H9 (cell line): Measurements from ENCODE around the gene DOK6. TPM values are rescaled to one million over a fixed set of nuclear protein-coding genes. Genes with fewer than 3 reads are reported as not detected.
A peak's percentile ranks its signal among the peaks of the same experiment; 100 is the strongest.

Experiments
- DNase-seq: peaks from one replicate; pipeline ENCODE4 v3.0.0-alpha.2; 2017
- H2AFZ ChIP-seq: one replicate; pipeline ENCODE4 v1.6.1; 2013; ENCODE audit warnings: mild to moderate bottlenecking, low read length, control low read depth, moderate library complexity
- H2AK5ac ChIP-seq: 2 replicates; pipeline ENCODE4 v1.6.1; 2013; ENCODE audit warnings: low read length, control low read depth, mixed read lengths; ENCODE audit not compliant: insufficient read length
- H2BK120ac ChIP-seq: one replicate; pipeline ENCODE4 v1.6.1; 2013; ENCODE audit warnings: low read depth, mild to moderate bottlenecking, low read length, control low read depth, inconsistent platforms; ENCODE audit not compliant: poor library complexity, severe bottlenecking
- H2BK12ac ChIP-seq: 2 replicates; pipeline ENCODE4 v1.6.1; 2013; ENCODE audit warnings: low read length, control low read depth, mixed read lengths, low read depth; ENCODE audit not compliant: insufficient read length
- H2BK15ac ChIP-seq: 2 replicates; pipeline ENCODE4 v1.6.1; 2013; ENCODE audit warnings: low read depth, low read length, control low read depth
- H2BK20ac ChIP-seq: one replicate; pipeline ENCODE4 v1.6.1; 2013; ENCODE audit warnings: low read depth, mild to moderate bottlenecking, low read length, control low read depth, inconsistent platforms; ENCODE audit not compliant: poor library complexity, severe bottlenecking
- H2BK5ac ChIP-seq: 2 replicates; pipeline ENCODE4 v1.6.1; 2013; ENCODE audit warnings: low read length, control low read depth, mixed read lengths; ENCODE audit not compliant: insufficient read length
- H3K14ac ChIP-seq: 2 replicates; pipeline ENCODE4 v1.6.1; 2013; ENCODE audit warnings: low read length, control low read depth; ENCODE audit not compliant: insufficient read depth
- H3K18ac ChIP-seq: 2 replicates; pipeline ENCODE4 v1.6.1; 2013; ENCODE audit warnings: low read depth, mild to moderate bottlenecking, mixed read lengths, low read length, control low read depth; ENCODE audit not compliant: insufficient read length
- H3K23ac ChIP-seq: 2 replicates; pipeline ENCODE4 v1.6.1; 2013; ENCODE audit warnings: low read length, control low read depth, mixed read lengths, low read depth; ENCODE audit not compliant: insufficient read length
- H3K23me2 ChIP-seq: 2 replicates; pipeline ENCODE4 v1.6.1; 2013; ENCODE audit warnings: low read depth, mild to moderate bottlenecking, mixed read lengths, low read length, control low read depth; ENCODE audit not compliant: insufficient read length, poor library complexity, severe bottlenecking
- H3K27ac ChIP-seq: 2 replicates; pipeline ENCODE4 v1.5.1; 2013; ENCODE audit warnings: low read length, control low read depth, mixed read lengths, low read depth; ENCODE audit not compliant: insufficient read length
- H3K27me3 ChIP-seq: 2 replicates; pipeline ENCODE4 v1.6.1; 2013; ENCODE audit warnings: low read length, control low read depth, inconsistent platforms; ENCODE audit not compliant: insufficient read depth
- H3K4ac ChIP-seq: 2 replicates; pipeline ENCODE4 v1.6.1; 2013; ENCODE audit warnings: low read depth, mild to moderate bottlenecking, control low read depth, inconsistent platforms, low read length, moderate library complexity
- H3K4me1 ChIP-seq: 2 replicates; pipeline ENCODE4 v1.6.1; 2013; ENCODE audit warnings: low read length, control low read depth, inconsistent platforms; ENCODE audit not compliant: insufficient read depth
- H3K4me2 ChIP-seq: 2 replicates; pipeline ENCODE4 v1.6.1; 2013; ENCODE audit warnings: low read length, control low read depth, mixed read lengths; ENCODE audit not compliant: insufficient read length, insufficient read depth
- H3K56ac ChIP-seq: 2 replicates; pipeline ENCODE4 v1.6.1; 2013; ENCODE audit warnings: low read depth, mild to moderate bottlenecking, mixed read lengths, low read length, control low read depth; ENCODE audit not compliant: insufficient read length
- H3K79me1 ChIP-seq: 2 replicates; pipeline ENCODE4 v1.6.1; 2013; ENCODE audit warnings: low read depth, mild to moderate bottlenecking, moderate library complexity, low read length, control low read depth, inconsistent platforms; ENCODE audit not compliant: insufficient read depth, poor library complexity, severe bottlenecking
- H3K79me2 ChIP-seq: 2 replicates; pipeline ENCODE4 v1.6.1; 2013; ENCODE audit warnings: low read length, control low read depth, inconsistent platforms; ENCODE audit not compliant: insufficient read depth
- H3K9ac ChIP-seq: 2 replicates; pipeline ENCODE4 v1.6.1; 2013; ENCODE audit warnings: low read length, control low read depth, mixed read lengths; ENCODE audit not compliant: insufficient read length; ENCODE audit errors: extremely low read depth
- H3K9me3 ChIP-seq: one replicate; pipeline ENCODE4 v1.6.1; 2013; ENCODE audit warnings: low read depth, low read length, inconsistent platforms; ENCODE audit not compliant: control insufficient read depth
- H3T11ph ChIP-seq: one replicate; pipeline ENCODE4 v1.6.1; 2013; ENCODE audit warnings: mild to moderate bottlenecking, low read length, control low read depth, inconsistent platforms
- H4K20me1 ChIP-seq: one replicate; pipeline ENCODE4 v1.6.1; 2013; ENCODE audit not compliant: control insufficient read depth, insufficient read length, insufficient read depth
- H4K5ac ChIP-seq: 2 replicates; pipeline ENCODE4 v1.6.1; 2013; ENCODE audit warnings: low read depth, mild to moderate bottlenecking, mixed read lengths, low read length, control low read depth; ENCODE audit not compliant: insufficient read length
- H4K8ac ChIP-seq: replicated peaks from 2 replicates; pipeline ENCODE4 v1.6.1; 2013; ENCODE audit warnings: low read length, control low read depth, mixed read lengths, low read depth; ENCODE audit not compliant: insufficient read length
- H4K91ac ChIP-seq: 2 replicates; pipeline ENCODE4 v1.6.1; 2013; ENCODE audit warnings: low read depth, mild to moderate bottlenecking, moderate library complexity, mixed read lengths, low read length, control low read depth; ENCODE audit not compliant: insufficient read length
- H3K27ac Mint-ChIP-seq, 3 experiments: 2 replicates in 2 of 3; 3 replicates in 1 of 3; pipeline ENCODE4 v1.8.0; 2020 to 2021; ENCODE audit warnings: mixed read lengths in 3 of 3, mild to moderate bottlenecking in 1 of 3, moderate library complexity in 1 of 3
- H3K27me3 Mint-ChIP-seq: 2 replicates; pipeline ENCODE4 v1.8.0; 2021; ENCODE audit warnings: low read depth, mild to moderate bottlenecking, moderate library complexity, mixed read lengths
- H3K36me3 Mint-ChIP-seq, 3 experiments: 2 replicates in 2 of 3; 3 replicates in 1 of 3; pipeline ENCODE4 v1.8.0; 2020 to 2021; ENCODE audit warnings: low read depth in 3 of 3, mixed read lengths in 3 of 3; ENCODE audit not compliant: insufficient read depth in 1 of 3
- H3K4me1 Mint-ChIP-seq, 2 experiments: 2 replicates each; pipeline ENCODE4 v1.8.0; 2020; ENCODE audit warnings: mixed read lengths in 2 of 2
- H3K4me3 Mint-ChIP-seq, 2 experiments: 2 replicates in 1 of 2; 3 replicates in 1 of 2; pipeline ENCODE4 v1.8.0; 2020 to 2021; ENCODE audit warnings: mild to moderate bottlenecking in 2 of 2, mixed read lengths in 2 of 2, moderate library complexity in 1 of 2
- H3K9me3 Mint-ChIP-seq, 2 experiments: 2 replicates in 1 of 2; 3 replicates in 1 of 2; pipeline ENCODE4 v1.8.0; 2020; ENCODE audit warnings: mild to moderate bottlenecking in 2 of 2, mixed read lengths in 2 of 2, moderate library complexity in 1 of 2
- WGBS: extraction: QIAGEN DNeasy Blood & Tissue Kit; methylation state at CpG from one replicate; pipeline ENCODE4 v1.1.7; 2013; ENCODE audit warnings: missing lambda C conversion rate, low lambda C conversion rate, mixed read lengths; ENCODE audit not compliant: insufficient read length; ENCODE audit errors: extremely low coverage; 5-methylcytosine and 5-hydroxymethylcytosine counted together
- total RNA-seq: library from RNA; stranded (reverse); gene quantifications from 2 replicates; pipeline ENCODE4 v1.2.1, GENCODE V29; 2021
- TF ChIP-seq, protein P1 (sequence below): fragments of 200-600 bp; sonication (generic); conservative IDR thresholded peaks from 3 replicates; pipeline ENCODE4 v1.8.0; 2021; ENCODE audit warnings: antibody characterized with exemption, mild to moderate bottlenecking

DOK6 gene
- total RNA-seq, 1 experiment from 2014 or later = 0.20 TPM

DNA sequence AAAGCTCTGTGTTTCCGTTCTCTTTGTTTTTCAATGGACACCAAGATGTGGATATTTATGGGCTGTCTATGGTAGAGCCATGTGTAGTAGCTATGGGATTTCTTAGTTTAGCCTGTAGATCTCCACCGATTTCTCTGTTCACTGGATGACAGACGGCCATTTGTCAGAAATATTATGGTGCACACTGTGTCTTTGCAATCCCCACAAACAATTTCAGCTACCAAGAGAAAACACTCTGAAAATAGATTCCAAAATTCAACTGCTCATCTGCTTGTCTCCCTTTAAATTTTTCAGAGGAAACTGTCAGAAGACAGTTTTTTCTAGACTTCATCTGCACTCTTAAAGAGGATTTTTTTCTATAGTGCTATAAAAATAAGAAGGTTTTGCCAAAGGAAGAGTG is 380.2 kb downstream of the DOK6 start:
- no peaks in the 10 kb centered on the region for H3K23me2 ChIP-seq
- no peaks in the 10 kb centered on the region for H3K4me1 ChIP-seq
- no peak overlapping the region for H3K4me2 ChIP-seq
- no peak overlapping the region for H3K14ac ChIP-seq
- no CpG with 5 or more reads among the region's 3 CpGs for WGBS
- H4K8ac ChIP-seq = no peak overlapping the region
- no peaks in the 10 kb centered on the region for H3K4me1 Mint-ChIP-seq
- H2BK120ac ChIP-seq = no peak overlapping the region
- H3K27me3 ChIP-seq = no peaks in the 10 kb centered on the region
- H3K27me3 Mint-ChIP-seq = no peaks in the 10 kb centered on the region
- H4K5ac ChIP-seq = no peak overlapping the region
- H2AK5ac ChIP-seq = no peak overlapping the region
- no peak overlapping the region for H3K4me3 Mint-ChIP-seq
- no peak overlapping the region for H3K9ac ChIP-seq
- H3K27ac Mint-ChIP-seq = peak overlapping the region in 1 of 3 experiments; percentile 29; a peak in 1 of 7 replicates
- H2BK12ac ChIP-seq = no peak overlapping the region
- H4K20me1 ChIP-seq = no peaks in the 10 kb centered on the region
- no peak overlapping the region for H2AFZ ChIP-seq
- no peaks in the 10 kb centered on the region for H3K36me3 Mint-ChIP-seq
- H3K79me1 ChIP-seq = no peaks in the 10 kb centered on the region
- TF ChIP-seq, protein P1, sequence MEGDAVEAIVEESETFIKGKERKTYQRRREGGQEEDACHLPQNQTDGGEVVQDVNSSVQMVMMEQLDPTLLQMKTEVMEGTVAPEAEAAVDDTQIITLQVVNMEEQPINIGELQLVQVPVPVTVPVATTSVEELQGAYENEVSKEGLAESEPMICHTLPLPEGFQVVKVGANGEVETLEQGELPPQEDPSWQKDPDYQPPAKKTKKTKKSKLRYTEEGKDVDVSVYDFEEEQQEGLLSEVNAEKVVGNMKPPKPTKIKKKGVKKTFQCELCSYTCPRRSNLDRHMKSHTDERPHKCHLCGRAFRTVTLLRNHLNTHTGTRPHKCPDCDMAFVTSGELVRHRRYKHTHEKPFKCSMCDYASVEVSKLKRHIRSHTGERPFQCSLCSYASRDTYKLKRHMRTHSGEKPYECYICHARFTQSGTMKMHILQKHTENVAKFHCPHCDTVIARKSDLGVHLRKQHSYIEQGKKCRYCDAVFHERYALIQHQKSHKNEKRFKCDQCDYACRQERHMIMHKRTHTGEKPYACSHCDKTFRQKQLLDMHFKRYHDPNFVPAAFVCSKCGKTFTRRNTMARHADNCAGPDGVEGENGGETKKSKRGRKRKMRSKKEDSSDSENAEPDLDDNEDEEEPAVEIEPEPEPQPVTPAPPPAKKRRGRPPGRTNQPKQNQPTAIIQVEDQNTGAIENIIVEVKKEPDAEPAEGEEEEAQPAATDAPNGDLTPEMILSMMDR = no peak
- H3K79me2 ChIP-seq = no peaks in the 10 kb centered on the region
- H3K9me3 ChIP-seq = no peaks in the 10 kb centered on the region
- H3K9me3 Mint-ChIP-seq = no peaks in the 10 kb centered on the region
- DNase-seq = no peak
- H2BK15ac ChIP-seq = no peak overlapping the region
- H3T11ph ChIP-seq = no peak overlapping the region
- no peak overlapping the region for H3K18ac ChIP-seq
- no peak overlapping the region for H3K4ac ChIP-seq
- no peak overlapping the region for H3K27ac ChIP-seq
- H4K91ac ChIP-seq = no peak overlapping the region
- H3K23ac ChIP-seq = no peak overlapping the region
- no peak overlapping the region for H2BK20ac ChIP-seq
- H2BK5ac ChIP-seq = no peak overlapping the region
- no peak overlapping the region for H3K56ac ChIP-seq
